Suprapubic skin (tissue), 4 donors: ENCODE results near the gene SERGEF. TPM values are rescaled to one million over a fixed set of nuclear protein-coding genes. Genes with fewer than 3 reads are reported as not detected.

Source experiments
- DNase-seq, 2 donors: peaks; one replicate each; pipeline ENCODE4 v3.0.0-alpha.2; 2019; ENCODE audit warnings: low spot score in 2 of 2
- H3K27ac ChIP-seq: fragments of 200-600 bp; sonication (generic); one replicate; pipeline ENCODE4 v1.5.1; 2019
- H3K27me3 ChIP-seq: fragments of 200-600 bp; sonication (generic); one replicate; pipeline ENCODE4 v1.5.1; 2019
- H3K36me3 ChIP-seq: fragments of 200-600 bp; sonication (generic); one replicate; pipeline ENCODE4 v1.5.1; 2019
- H3K4me1 ChIP-seq: fragments of 200-600 bp; sonication (generic); one replicate; pipeline ENCODE4 v1.5.1; 2019
- H3K4me3 ChIP-seq: fragments of 200-600 bp; sonication (generic); one replicate; pipeline ENCODE4 v1.5.1; 2019; ENCODE audit warnings: mild to moderate bottlenecking
- H3K9me3 ChIP-seq: fragments of 200-600 bp; sonication (generic); one replicate; pipeline ENCODE4 v1.5.1; 2019
- CTCF ChIP-seq, 2 donors: fragments of 200-600 bp in 1 of 2; fragments of 450-650 bp in 1 of 2; sonication (generic) in 1 of 2; IDR thresholded peaks; one replicate each; pipeline ENCODE4 v1.5.1; 2016 to 2019; ENCODE audit warnings: antibody characterized with exemption in 2 of 2, mild to moderate bottlenecking in 1 of 2, moderate library complexity in 1 of 2
- EP300 ChIP-seq: sonication (generic); formaldehyde crosslinking; IDR thresholded peaks from one replicate; pipeline ENCODE4 v1.6.1; 2017; ENCODE audit warnings: antibody characterized with exemption
- POLR2A ChIP-seq, 2 donors: fragments of 450-650 bp; IDR thresholded peaks; one replicate each; pipeline ENCODE4 v1.6.1; 2017; ENCODE audit warnings: antibody characterized with exemption in 2 of 2, mild to moderate bottlenecking in 2 of 2, moderate library complexity in 2 of 2
- POLR2AphosphoS5 ChIP-seq, 3 donors: sonication (generic); formaldehyde crosslinking; IDR thresholded peaks; one replicate each; pipeline ENCODE4 v1.6.1; 2017; ENCODE audit warnings: antibody characterized with exemption in 3 of 3
- WGBS: methylation state at CpG from one replicate; pipeline ENCODE4 v1.1.5; 2018; 5-methylcytosine and 5-hydroxymethylcytosine counted together
- total RNA-seq, 4 donors: library from RNA; depleted of rRNA; stranded (reverse); fragments of >200 nt; gene quantifications; one replicate each; pipeline ENCODE4 v1.1.0, GENCODE V29; 2016

SERGEF gene
- total RNA-seq, 4 donors from 2014 or later = 24.1 to 37.4 (median 29.9) TPM

- TF ChIP-seq POLR2A (IDR thresholded peaks at IDR 0.05) = no peak
- TF ChIP-seq CTCF (IDR thresholded peaks at IDR 0.05) = no peak
- no peak for TF ChIP-seq POLR2AphosphoS5 (IDR thresholded peaks at IDR 0.05)
- TF ChIP-seq EP300 = no peak
- Histone ChIP-seq H3K9me3 (no peaks in the 10 kb centered on the region), H3K27ac (no peak overlapping the region), H3K36me3 (no peaks in the 10 kb centered on the region), H3K4me3 (no peak overlapping the region), H3K27me3 (no peaks in the 10 kb centered on the region), H3K4me1 (peaks cover 8% of the 10 kb centered on the region)
- 75% methylated on average over 5 of the region's 5 CpGs for WGBS
- DNase-seq = no peak
Measured at GRCh38 chr11:17822401-17822781, 190.5 kb downstream of the SERGEF start.

- 53% methylated on average over 4 of the region's 4 CpGs for WGBS
- no peak overlapping the region for H3K27ac ChIP-seq
- no peak for TF ChIP-seq EP300
- no peak for TF ChIP-seq POLR2AphosphoS5 (IDR thresholded peaks at IDR 0.05)
- no peak for TF ChIP-seq POLR2A (IDR thresholded peaks at IDR 0.05)
- TF ChIP-seq CTCF (IDR thresholded peaks at IDR 0.05) = no peak
Measured at GRCh38 chr11:17821648-17822400, 191.0 kb downstream of the SERGEF start.

GRCh38 chr11:17816232-17816931 lies 196.5 kb downstream of the SERGEF start:
- peaks cover 36% of the 10 kb centered on the region for H3K4me1 ChIP-seq
- 47% methylated on average over 4 of the region's 4 CpGs for WGBS
- no peak for DNase-seq
- no peak for TF ChIP-seq POLR2AphosphoS5 (IDR thresholded peaks at IDR 0.05)
- no peak for TF ChIP-seq POLR2A (IDR thresholded peaks at IDR 0.05)
- no peaks in the 10 kb centered on the region for H3K27me3 ChIP-seq
- no peaks in the 10 kb centered on the region for H3K36me3 ChIP-seq
- H3K27ac ChIP-seq = no peak overlapping the region
- H3K9me3 ChIP-seq = no peaks in the 10 kb centered on the region
- no peak overlapping the region for H3K4me3 ChIP-seq

More at GRCh38 chr11:17821648-17822400, 191.0 kb downstream of the SERGEF start:
- H3K9me3 ChIP-seq = no peaks in the 10 kb centered on the region
- H3K4me1 ChIP-seq = peaks cover 8% of the 10 kb centered on the region
- no peak overlapping the region for H3K4me3 ChIP-seq
- no peaks in the 10 kb centered on the region for H3K27me3 ChIP-seq
- no peaks in the 10 kb centered on the region for H3K36me3 ChIP-seq
- DNase-seq = no peak

GRCh38 chr11:17814546-17814945 lies 198.3 kb downstream of the SERGEF start:
- Histone ChIP-seq H3K27ac (no peak overlapping the region), H3K9me3 (no peaks in the 10 kb centered on the region), H3K27me3 (no peaks in the 10 kb centered on the region), H3K36me3 (no peaks in the 10 kb centered on the region), H3K4me3 (no peak overlapping the region), H3K4me1 (peaks cover 45% of the 10 kb centered on the region)
- no peak for DNase-seq
- TF ChIP-seq POLR2A (IDR thresholded peaks at IDR 0.05) (no peak), CTCF (IDR thresholded peaks at IDR 0.05) (no peak)
- WGBS = 100% methylated on average over 1 of the region's 1 CpG

GRCh38 chr11:17813391-17814059 lies 199.3 kb downstream of the SERGEF start:
- Histone ChIP-seq H3K4me1 (peaks cover 45% of the 10 kb centered on the region), H3K27me3 (no peaks in the 10 kb centered on the region), H3K36me3 (no peaks in the 10 kb centered on the region), H3K4me3 (no peak overlapping the region), H3K9me3 (no peaks in the 10 kb centered on the region), H3K27ac (no peak overlapping the region)
- WGBS = 45% methylated on average over 2 of the region's 2 CpGs
- TF ChIP-seq EP300 (no peak), POLR2AphosphoS5 (IDR thresholded peaks at IDR 0.05) (no peak), POLR2A (IDR thresholded peaks at IDR 0.05) (no peak), CTCF (IDR thresholded peaks at IDR 0.05) (no peak)
- DNase-seq = no peak
